Measurements from ENCODE around the gene PARP8.

- TF ChIP-seq, protein P1, sequence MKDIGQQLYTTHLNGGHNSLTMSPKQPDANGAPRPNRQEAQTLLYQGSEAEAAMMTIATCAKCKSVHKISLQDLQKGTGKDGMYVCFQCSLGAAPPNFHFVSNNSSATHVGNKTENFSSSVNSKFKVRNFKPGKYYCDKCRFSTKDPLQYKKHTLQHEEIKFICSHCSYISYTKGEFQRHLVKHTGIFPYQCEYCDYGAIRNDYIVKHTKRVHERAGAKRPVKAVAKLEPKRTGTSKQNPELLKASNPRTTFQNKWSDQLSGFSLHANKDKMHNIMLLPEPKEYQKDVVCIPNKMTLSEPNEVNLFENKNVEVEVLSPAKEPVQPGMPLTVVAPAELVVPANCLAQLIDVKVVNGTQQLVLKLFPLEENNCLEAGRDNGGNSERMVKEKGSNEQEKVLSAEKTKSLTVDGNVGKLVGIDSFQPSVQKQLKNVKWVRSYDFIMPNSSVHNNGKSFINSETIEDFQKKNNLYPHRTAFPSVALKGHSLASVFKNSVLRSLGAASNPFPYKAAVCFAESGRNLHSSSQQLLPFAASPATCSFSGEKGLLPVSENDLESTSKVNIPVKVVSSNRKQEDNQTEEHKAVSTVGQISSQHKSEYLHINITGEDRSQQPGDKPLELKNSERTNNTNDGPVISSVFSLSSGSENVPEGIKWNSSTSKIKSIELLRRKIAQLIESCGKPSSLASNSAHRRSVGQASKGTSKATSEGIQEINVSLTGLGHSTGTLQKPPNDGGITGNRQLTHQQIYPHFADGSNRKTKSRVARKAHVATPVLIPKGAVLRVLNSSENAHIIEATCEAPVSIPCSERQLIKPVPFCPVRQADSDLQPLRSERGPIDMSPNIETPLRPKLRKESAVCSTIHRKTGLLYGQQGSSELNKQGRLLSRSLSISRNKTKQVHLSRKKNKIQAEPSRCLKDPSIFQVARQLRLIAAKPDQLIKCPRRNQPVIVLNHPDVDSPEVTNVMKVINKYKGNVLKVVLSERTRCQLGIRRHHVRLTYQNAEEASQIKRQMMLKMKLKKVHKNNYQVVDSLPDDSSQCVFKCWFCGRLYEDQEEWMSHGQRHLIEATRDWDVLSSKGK (CRISPR knock-in tag; IDR thresholded peaks at IDR 0.05): no peak
- TF ChIP-seq JUNB (CRISPR knock-in tag; conservative IDR thresholded peaks at IDR 0.05): no peak
- no peak for TF ChIP-seq ZFP36 (IDR thresholded peaks at IDR 0.05; ENCODE audit: low read depth, low read length, partially characterized antibody)
- TF ChIP-seq NFRKB (IDR thresholded peaks at IDR 0.05; ENCODE audit: low read depth): no peak
- no peak for TF ChIP-seq NFATC3 (IDR thresholded peaks at IDR 0.05)
- TF ChIP-seq EZH2 (IDR thresholded peaks at IDR 0.05; ENCODE audit: borderline replicate concordance, low read depth, low read length): no peak
- no peak for TF ChIP-seq CTCF (IDR thresholded peaks at IDR 0.05 in 2 of 3, conservative IDR thresholded peaks at IDR 0.05 in 1 of 3; ENCODE audit: insufficient read depth in 2 of 3, low read depth in 1 of 3, low read length in 3 of 3)
- no peak for TF ChIP-seq CREB1 (IDR thresholded peaks at IDR 0.05)
- TF ChIP-seq CREB1 (CRISPR knock-in tag; IDR thresholded peaks at IDR 0.05): no peak
- no peak for TF ChIP-seq CEBPB (tag; IDR thresholded peaks at IDR 0.05)
- no peak for TF ChIP-seq TEAD1 (CRISPR knock-in tag; IDR thresholded peaks at IDR 0.05)
- no peak for TF ChIP-seq SPI1 (IDR thresholded peaks at IDR 0.05; ENCODE audit: borderline replicate concordance, low read depth, low read length)
- TF ChIP-seq POLR2AphosphoS5 (IDR thresholded peaks at IDR 0.05; ENCODE audit: control insufficient read depth, insufficient read depth, low read depth, low read length): no peak
- TF ChIP-seq IRF2 (CRISPR knock-in tag; IDR thresholded peaks at IDR 0.05): no peak
- no peak for TF ChIP-seq EWSR1 (IDR thresholded peaks at IDR 0.05; ENCODE audit: borderline replicate concordance, low read depth, partially characterized antibody)
Observed at GRCh38 chr5:50684721-50685120, 18.3 kb downstream of the PARP8 start.
